ENCODE measurements around the gene GRID2. TPM values are rescaled to one million over a fixed set of nuclear protein-coding genes. Genes with fewer than 3 reads are reported as not detected.

The GRID2 gene
- total and polyA plus RNA-seq, 9 of the 15 experiments (the other 6 are each of a cell fraction or from before 2014, with no cell fraction given): 0.04 TPM; not detected in 7

GRCh38 chr4:92257931-92258857 is 45.6 kb upstream of the GRID2 start:
- H4K20me1 ChIP-seq (replicated peaks; ENCODE audit: control insufficient read depth, insufficient read depth, low read length): no peaks in the 10 kb centered on the region
- no peaks in the 10 kb centered on the region for H3K36me3 ChIP-seq (ENCODE audit: control insufficient read depth, insufficient read depth, low read length)
- H3K9me3 ChIP-seq (replicated peaks; ENCODE audit: control insufficient read depth, insufficient read depth, low read depth, low read length): no peaks in the 10 kb centered on the region
- ATAC-seq (no peak), DNase-seq (ENCODE audit: extremely low read depth in 1 of 4, low spot score in 3 of 4) (no peak), FAIRE-seq (no peak)
- no peak overlapping the region for H3K4me3 ChIP-seq
- H3K4me1 ChIP-seq (replicated peaks in 1 of 2; ENCODE audit: control insufficient read depth in 2 of 2, insufficient read depth in 2 of 2, low read length in 2 of 2): no peaks in the 10 kb centered on the region
- ChIA-PET POLR2A (no interaction called here), CTCF (ENCODE audit: low intra/inter-chr PET ratio) (no interaction called here)
- no peak overlapping the region for H2AFZ ChIP-seq (ENCODE audit: low read depth, low read length)
- H3K9me1 ChIP-seq (ENCODE audit: control insufficient read depth, insufficient read depth, low read length): no peaks in the 10 kb centered on the region
- no peak for TF ChIP-seq ZBTB26 (CRISPR knock-in tag; IDR thresholded peaks at IDR 0.05)
- no peak for TF ChIP-seq ARHGAP35 (IDR thresholded peaks at IDR 0.05; ENCODE audit: partially characterized antibody)
- no peak for TF ChIP-seq RBBP5 (IDR thresholded peaks at IDR 0.05; ENCODE audit: borderline replicate concordance, insufficient read depth, low read length, poor library complexity, severe bottlenecking)
- no peak for TF ChIP-seq HMBOX1 (IDR thresholded peaks at IDR 0.05)
- no peak for TF ChIP-seq ZBTB2 (IDR thresholded peaks at IDR 0.05)
- TF ChIP-seq CTCFL (IDR thresholded peaks at IDR 0.05; ENCODE audit: borderline replicate concordance, insufficient read depth, low read depth, low read length, poor library complexity, severe bottlenecking): no peak
- TF ChIP-seq ZNF695 (CRISPR knock-in tag; IDR thresholded peaks at IDR 0.05): no peak
- no peak for TF ChIP-seq WHSC1 (IDR thresholded peaks at IDR 0.05; ENCODE audit: low read length)
- H3K27me3 ChIP-seq (ENCODE audit: control insufficient read depth in 2 of 2, insufficient read depth in 2 of 2, low read length in 2 of 2): no peaks in the 10 kb centered on the region
- in situ Hi-C loops (cut with MboI) (no loop called here), intact Hi-C loops (cut with micrococcal nuclease) (no loop called here)
- no peak overlapping the region for H3K27ac ChIP-seq (ENCODE audit: extremely low read depth, low read depth, low read length)
- H3K4me2 ChIP-seq (ENCODE audit: insufficient read depth, low read length): no peak overlapping the region
- 0% methylated on average over 1 of the region's 1 CpG for WGBS (ENCODE audit: insufficient coverage, low coverage, missing lambda C conversion rate)
- no peak overlapping the region for H3K9ac ChIP-seq (ENCODE audit: insufficient read depth in 1 of 2, low read depth in 2 of 2, low read length in 2 of 2)
- no TSS peak for BruUV-seq (replicated peaks)
- H3K79me2 ChIP-seq (ENCODE audit: control insufficient read depth, insufficient read depth, low read length): no peaks in the 10 kb centered on the region
